ENCODE results near the gene WDHD1. TPM values are rescaled to one million over a fixed set of nuclear protein-coding genes. Genes with fewer than 3 reads are reported as not detected.
"Not testable (repeated sequence)": the region's sequence is repeated elsewhere in the genome, so short reads cannot be mapped to it uniquely, and the experiment has no call there.

The WDHD1 gene
- total RNA-seq, 1 donor from 2014 or later, result 1.3 TPM

DNA sequence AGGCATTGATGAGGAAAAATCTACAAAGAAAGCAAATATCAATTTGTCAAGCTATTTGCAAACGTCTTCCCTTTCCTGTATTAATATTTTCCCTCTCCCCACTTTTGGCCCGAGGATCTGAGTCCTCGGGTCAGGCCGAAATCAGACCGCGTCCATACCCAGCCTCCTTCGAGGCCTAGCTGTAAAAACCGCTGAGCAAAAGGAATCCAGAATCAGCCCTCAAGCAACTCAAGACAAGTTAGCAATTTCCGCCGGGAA is 24.2 kb upstream of the WDHD1 start:
- no peak for DNase-seq (ENCODE audit: low spot score)

DNA sequence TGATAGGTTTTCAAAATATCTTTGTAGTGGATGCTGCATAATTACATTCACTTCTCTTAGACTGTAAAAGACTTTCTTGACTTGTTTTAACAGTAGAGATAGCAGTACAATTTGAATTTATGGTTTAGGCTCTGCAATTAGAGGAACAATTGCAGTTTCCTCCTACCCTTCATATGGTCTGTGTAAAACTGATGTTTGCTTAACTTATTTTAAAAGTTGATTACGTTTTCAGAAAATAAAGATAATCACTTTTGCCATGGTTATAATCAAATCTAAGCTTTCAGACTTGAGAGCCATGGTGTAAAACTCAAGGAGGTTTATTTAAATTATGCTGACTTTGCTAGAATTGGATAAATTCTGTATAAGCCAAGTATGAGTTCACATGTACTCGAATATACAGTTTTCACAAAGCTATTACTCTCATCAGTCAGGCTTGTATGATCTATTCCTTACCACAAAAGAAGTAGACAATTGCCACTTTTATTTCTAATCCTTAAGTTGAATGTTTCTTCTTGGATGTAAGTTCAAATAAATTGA is 22.1 kb upstream of the WDHD1 start:
- ATAC-seq (no peak), DNase-seq (ENCODE audit: low spot score) (no peak)

More for the DNA sequence above, 24.2 kb upstream of the WDHD1 start:
- no peak for ATAC-seq

DNA sequence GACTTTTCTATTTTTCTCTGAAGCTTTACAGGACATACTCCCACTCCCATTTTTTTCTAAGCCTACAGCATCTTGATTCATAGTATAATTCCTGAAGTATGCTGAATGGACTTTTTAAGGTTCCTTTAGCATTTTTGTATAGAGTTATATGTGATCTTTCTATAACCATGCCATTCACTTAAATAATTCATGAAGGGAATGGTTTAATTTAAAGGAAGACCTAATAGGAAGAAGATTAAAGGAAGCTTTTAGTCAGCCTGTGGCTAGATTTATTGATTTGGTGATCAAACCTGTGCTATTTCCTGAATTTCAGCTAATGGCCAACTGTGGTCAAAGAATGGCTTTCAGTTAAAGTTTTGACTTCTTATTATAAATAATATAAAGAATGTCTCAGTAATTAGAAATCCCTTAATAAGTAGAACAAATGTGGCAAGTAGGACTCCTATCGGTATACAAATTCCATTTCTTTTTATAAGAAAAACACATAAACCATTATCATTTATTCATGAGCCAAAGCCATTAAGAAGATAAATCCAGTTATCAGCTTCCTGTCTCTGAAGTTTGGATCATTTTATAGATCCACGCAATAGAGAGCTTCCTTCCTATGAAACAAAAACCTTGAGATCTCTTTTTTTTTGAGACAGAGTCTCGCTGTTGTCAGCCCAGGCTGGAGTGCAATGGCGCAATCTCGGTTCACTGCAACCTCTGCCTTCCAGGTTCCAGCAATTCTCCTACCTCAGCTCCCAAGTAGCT is 20.6 kb upstream of the WDHD1 start:
- ATAC-seq (no peak), DNase-seq (ENCODE audit: low spot score) (no peak)

DNA sequence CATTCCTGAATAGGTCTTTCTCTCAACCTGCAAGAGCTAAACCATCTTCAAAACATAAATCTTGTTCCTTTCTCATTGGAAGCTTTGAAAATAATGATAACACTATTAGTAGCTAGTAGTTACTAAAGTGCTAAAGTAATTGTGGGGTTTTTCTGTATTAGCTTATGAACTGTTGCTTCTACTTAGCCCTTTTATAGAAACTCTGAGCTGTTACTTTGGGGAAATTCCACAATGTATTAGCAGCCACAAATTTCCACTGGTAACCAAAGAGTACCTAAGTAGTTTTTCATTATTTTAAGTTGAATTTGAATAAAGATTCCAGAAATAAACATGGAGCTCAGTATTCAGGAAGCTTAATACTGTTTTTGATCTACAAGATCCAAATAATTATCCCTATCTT is 18.2 kb upstream of the WDHD1 start:
- ATAC-seq, result no peak
- no peak for DNase-seq (ENCODE audit: low spot score)

DNA sequence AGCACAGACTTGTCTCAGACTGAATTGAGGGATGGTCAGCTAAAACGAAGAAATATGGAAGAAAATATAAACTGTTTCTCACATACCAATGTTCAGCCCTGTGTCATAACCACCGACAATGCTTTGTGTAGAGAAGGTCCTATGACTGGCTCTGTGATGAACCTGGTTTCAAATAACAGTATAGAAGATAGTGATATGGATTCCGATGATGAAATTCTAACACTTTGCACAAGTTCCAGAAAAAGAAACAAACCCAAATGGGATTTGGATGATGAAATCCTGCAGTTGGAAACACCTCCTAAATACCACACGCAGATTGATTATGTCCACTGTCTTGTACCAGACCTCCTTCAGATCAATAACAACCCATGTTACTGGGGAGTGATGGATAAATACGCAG is 16.6 kb upstream of the WDHD1 start:
- ATAC-seq (no peak), DNase-seq (ENCODE audit: low spot score) (no peak)

DNA sequence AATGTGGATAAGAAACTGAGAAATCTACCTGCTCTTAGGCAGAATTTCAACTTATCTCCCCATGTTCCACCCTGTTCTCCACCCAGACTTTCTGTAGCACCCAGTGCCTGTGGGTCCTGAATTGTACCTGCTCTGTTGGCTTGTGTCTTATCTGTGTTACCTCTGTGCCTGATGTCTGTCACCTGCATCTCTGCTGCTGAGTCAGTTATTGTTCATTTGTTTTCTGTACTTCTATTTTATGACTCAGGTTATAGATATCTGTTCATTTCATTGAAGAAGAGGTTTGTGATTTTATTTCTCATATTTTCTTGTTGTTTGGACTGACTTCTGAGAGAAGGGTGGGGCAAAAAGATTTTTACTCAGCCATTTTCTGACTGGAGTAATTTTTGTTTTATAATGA is 11.8 kb upstream of the WDHD1 start:
- no peak for DNase-seq (ENCODE audit: low spot score)

DNA sequence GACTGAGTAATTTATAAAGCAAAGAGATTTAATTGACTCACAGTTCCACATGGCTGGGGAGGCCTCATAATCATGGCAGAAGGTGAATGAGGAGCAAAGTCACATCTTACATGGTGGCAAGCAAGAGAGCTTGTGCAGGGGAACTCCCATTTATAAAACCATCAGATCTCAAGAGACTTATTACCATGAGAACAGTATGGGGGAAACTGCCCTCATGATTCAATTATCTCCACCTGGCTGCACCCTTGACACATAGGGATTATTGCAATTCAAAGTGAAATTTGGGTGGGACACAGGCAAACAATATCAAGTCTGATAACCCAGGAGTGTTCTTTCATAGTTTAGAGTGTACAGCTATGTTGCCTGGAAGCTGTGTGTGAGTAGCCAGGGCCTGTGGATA is 11.1 kb upstream of the WDHD1 start:
- ATAC-seq; DNase-seq (ENCODE audit: low spot score): not testable (repeated sequence)

More for the DNA sequence above, 11.8 kb upstream of the WDHD1 start:
- no peak for ATAC-seq

DNA sequence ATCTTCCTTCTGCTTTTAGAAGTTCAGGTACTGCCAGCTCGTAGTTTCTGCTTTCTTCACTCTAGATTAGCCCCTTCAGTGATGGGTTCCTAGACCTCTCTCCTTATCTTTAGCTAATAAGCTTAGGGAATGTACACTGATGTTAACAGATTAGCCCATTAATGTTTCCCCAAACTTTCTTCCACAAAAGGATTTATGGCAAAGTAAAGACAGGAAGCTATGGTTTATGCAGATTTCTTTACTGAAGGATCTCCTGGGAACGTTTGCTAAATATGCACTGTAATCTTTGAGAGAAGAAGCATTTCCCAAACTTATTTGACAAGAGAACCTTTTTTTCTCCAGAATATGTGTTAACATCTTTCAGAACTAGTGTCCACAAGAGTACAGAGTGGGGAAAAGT is 4.3 kb upstream of the WDHD1 start:
- ATAC-seq (no peak), DNase-seq (ENCODE audit: low spot score) (no peak)

DNA sequence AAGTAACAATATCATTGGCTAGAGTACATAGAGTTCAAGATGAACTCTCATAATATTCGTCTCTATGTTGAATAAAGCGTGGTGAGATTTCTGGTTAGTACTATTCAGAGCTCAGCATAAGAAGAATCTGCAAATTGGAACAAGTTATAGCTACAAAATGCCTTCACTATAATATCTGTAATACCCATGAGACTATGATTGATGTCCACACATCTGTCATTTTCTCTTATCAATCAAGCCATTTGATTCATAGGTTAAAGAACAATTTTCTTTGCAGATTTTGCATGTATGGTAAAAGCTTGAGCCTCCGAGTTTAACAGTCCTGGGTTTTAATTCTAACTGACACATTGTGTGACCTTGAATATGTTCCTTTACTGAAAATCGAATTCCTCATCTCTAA is 1.6 kb upstream of the WDHD1 start:
- DNase-seq (ENCODE audit: low spot score) (no peak), ATAC-seq (no peak)

DNA sequence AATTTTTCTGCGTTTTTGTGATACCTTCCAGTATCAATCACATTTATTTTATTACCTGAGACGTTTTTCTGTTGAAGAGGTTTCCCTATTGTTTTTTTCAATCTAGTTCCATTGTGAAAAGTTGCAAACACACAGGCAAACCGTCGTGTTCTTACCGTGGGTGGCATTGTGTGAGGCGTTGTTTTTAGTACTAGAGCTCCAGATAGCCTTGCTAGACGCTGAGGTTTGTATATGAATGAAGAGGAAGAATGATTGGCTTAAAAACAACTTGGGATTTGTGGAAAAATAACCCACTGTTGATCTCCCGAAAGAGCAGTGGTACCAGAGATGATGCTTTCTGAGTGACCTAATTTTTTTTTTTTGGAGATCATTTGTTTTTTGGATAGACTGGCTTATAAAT is 1.2 kb upstream of the WDHD1 start:
- DNase-seq (ENCODE audit: low spot score), result no peak
- ATAC-seq, result no peak

DNA sequence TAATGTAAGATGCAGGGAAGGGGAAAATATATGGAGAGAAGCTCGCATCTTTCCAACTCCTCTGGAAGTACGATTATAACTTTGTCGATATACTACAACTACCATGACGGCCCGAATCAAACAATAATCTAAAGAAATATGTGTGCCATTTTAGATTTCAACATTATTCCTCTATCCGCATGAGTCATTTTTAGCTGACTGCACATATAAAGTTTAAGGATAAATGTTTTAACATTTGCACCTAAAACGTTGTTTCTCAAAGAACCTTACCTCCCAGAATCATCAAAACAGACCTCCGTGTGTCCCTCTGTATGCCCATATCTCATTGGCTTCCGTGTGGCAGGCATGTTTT is 482 bp downstream of the WDHD1 start:
- DNase-seq (ENCODE audit: low spot score) (no peak), ATAC-seq (no peak)

DNA sequence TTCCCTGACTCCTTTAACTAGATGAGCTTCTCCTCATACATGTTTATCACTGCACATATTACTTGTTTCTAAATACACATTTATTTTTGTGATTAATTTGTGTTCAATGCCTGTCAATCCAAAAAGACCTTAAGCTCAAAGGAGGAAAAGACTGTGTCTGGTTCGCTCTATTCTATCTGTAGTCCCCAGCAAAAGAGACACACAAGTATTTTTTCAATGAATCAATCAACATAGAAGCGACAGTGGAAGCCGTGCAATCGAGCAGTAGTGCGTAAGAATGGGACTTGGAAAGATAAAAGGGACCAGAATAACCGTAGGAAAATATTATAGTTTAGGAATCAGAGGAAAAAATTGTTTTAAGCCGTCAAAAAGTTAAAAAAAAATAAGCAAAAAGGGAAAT is 951 bp downstream of the WDHD1 start:
- DNase-seq (ENCODE audit: low spot score) (no peak), ATAC-seq (no peak)

DNA sequence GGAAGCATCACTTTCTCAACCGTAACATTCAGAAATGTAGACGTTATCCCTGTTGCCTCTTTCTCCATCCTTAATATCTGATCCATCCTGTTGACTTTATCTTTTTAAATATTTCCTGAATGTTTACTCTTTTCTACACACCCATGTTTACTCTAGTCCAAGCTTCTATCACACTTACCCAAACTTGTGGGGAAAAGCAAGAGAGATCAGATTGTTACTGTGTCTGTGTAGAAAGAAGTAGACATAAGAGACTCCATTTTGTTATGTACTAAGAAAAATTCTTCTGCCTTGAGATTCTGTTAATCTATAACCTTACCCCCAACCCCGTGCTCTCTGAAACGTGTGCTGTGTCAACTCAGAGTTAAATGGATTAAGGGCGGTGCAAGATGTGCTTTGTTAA is 2.5 kb downstream of the WDHD1 start:
- not testable (repeated sequence) for DNase-seq (ENCODE audit: low spot score); ATAC-seq

DNA sequence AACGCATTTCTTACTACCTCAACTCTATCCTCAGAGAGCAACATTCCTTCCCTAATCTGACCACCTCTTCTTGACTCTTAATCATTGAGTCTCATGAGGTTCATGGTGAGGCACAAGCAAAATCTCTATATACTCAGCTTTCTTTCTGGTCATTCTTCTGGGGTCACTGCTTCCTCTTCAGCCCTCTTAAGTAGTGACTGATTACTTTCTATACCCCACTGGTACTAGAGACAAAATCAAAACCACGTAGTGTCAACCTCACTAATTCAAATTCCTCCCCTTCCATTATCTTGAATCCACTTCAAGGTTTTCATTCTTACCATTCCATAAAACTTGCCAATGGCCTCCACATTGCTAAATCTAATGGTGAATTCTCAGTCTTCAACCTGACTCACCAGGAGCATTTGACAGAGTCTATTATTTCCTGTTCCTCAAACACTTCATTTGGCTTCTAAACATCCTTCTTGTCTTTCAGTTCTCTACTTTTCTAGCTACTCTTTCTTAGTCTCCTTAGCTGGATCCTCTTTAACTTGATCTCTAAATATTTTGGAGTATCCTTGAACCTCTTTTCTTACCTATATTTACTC is 6.8 kb downstream of the WDHD1 start:
- ATAC-seq (no peak), DNase-seq (ENCODE audit: low spot score) (no peak)

DNA sequence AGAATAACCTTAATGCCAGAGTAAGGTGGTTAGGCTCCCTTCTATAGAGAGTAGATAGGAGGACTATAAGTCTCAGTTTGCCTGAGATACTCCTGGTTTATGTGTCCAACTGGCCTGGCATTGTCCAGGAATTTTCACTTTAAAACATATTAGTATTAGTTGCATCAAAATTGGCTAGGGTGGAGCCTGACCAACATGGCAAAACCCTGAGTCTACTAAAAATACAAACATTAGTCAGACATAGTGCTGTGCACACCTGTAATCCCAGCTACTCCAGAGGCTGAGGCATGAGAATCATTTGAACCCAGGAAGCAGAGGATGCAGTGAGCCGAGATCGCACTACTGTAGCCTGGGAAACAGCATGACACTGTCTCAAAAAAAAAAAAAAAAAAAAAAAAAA is 11.9 kb downstream of the WDHD1 start:
- ATAC-seq, result no peak

DNA sequence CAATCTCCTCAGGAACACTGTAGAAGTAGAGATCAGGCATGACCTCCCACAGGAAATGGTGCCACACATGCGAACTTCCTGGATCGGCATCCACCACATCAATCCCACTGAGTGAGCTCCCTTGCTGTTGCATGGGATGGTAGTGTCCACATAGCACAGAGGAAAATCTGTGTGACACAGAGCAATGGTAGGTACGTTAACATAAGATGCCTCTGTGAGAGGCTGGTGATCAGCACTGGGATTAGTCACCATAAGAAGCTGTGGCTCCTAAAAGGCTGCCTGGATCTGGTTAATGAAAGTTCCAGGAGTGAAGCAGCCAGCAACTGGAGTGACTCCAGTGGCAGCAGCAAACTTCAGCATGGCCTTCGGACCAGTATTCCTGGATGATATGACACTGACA is 21.8 kb downstream of the WDHD1 start:
- no peak for ATAC-seq
- DNase-seq (ENCODE audit: low spot score), result no peak

More for the DNA sequence above, 11.9 kb downstream of the WDHD1 start:
- no peak for DNase-seq (ENCODE audit: low spot score)

DNA sequence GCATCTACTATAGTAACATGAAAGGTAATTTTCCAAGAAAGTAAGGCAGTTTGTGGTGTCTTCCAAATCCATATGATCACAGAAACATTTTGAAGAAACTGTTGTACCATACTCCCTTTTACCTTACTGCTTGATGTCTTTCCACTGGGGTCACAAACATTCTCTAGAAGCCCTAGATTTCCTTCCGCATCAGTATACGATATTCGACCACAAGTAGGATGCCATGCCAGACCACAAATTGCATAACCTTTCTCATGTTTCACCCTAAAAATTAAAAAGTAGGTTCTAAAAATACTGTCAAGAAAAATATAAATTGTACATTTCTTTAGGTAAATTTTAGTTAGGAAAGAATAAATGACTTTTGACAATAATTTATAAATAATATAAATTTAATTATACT is 26.5 kb downstream of the WDHD1 start:
- DNase-seq (ENCODE audit: low spot score), result no peak
- no peak for ATAC-seq

DNA sequence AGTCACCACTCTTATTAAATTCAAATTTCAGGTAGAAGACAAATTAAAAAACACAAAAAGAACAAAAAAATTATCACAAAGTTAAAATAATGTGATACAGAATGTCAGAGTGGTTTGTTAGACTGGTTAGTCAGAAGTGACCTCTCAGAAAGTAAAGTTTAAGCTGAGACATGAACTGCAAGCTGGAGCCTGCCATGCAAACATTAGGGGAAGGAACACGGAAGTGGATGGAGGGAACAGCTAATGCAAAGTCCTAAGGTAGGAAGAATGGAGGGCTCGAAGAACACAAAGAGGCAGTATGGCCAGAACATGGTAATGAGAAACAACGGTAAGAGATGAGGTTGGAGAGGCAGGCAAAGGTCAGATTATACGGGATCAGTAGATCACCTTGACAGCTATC is 41.7 kb downstream of the WDHD1 start:
- no peak for ATAC-seq
- DNase-seq (ENCODE audit: low spot score), result no peak

DNA sequence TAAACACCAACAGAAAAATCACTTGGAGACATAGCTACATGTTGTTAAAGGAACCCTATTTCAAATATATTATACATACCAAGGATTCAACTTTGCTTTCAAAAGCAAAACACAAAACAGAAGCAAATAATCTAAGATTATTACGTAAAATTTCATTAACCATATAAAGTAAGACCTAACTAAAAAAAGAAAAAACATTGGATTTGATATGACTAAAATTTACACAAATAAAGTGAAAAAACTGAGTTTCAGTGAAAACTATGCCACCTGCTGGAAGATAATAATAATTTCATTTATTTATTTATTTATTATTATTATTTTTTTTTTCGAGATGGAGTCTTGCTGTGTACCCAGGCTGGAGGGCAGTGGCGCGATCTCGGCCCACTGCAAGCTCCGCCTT is 45.2 kb downstream of the WDHD1 start:
- no peak for DNase-seq (ENCODE audit: low spot score)
- no peak for ATAC-seq

DNA sequence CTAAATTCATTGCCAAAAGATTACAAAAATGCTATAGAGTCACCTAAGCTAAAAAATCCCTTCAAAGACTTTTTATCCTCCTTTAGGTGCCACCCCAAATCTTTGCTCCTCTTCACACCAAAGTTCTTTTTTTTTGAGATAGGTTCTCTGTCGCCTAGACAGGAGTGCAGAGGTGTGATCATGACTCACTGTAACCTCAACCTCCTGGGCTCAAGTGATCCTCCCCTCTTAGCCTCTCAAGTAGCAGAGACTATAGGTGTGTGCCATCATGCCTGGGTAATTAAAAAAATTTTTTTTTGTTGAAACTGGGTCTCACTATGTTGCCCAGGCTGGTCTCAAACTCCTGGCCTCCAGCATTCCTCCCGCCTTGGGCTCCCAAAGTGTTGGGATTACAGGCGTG is 47.9 kb downstream of the WDHD1 start:
- no peak for DNase-seq (ENCODE audit: low spot score)
- no peak for ATAC-seq

DNA sequence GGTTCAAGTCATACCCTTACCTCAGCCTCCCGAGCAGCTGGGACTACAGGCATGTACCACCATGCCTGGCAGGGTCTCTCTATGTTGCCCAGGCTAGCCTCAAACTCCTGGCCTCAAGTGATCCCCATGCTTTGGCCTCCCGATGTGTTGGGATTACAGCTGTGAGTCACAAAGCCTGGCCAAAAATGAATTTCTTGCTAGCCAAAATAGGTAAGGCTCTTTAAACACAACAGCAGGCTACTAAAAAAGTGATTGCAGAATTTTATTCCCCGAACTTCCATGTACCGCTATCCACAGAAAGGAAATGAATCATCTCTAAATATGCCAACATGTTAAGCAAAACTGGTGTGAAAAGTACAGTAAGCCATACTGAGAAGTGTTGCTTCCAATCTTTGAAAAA is 50.6 kb downstream of the WDHD1 start:
- no peak for DNase-seq (ENCODE audit: low spot score)
- no peak for ATAC-seq

DNA sequence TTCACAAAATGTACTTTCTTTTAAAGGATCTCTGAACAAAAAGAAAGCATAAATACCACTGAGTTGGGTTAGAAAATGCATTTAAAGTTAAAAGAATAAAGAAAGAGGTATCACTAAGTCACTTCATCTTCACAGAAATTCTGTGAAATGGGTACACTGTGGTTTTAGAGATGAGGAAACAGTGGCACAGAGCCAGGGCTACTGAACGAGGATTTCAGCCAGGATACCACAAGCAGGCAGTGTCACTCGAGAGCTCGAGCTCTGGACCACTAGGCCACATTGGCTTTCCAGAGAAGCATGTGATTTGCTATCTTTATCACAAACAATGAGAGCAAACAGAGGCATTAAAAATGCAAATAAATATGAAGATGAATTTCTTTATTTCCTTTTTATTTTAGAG is 51.0 kb downstream of the WDHD1 start:
- DNase-seq (ENCODE audit: low spot score) (no peak), ATAC-seq (no peak)

DNA sequence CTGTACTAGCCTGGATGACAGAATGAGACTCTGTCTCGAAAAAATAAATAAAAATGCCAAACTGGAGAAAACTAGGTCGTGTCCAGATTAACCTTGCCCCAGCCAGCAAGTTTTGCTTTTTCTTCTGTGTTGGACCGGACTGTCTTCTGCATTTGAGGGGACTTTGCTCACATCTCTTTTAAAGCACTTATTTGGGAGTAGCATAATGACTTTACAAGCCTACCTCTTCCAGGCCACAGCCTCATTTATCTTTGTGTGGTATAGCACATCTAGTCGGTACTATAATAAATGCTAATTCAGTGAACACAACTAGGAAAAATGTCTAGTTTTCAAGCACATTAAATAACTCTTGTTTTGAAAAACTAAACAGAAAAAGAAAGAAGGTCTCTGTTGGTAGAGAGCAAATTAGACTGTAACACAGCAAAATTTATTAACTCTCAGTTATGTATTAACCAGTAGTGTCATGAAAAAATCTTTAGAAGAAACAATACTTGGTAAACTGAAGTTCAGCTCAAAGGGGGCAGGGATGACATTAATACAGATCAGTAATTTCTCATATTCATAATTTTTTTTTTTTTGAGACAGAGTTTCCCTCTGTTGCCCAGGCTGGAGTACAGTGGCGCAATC is 52.0 kb downstream of the WDHD1 start:
- DNase-seq (ENCODE audit: low spot score) (no peak), ATAC-seq (peak; percentile 84)

Measured in left lobe of liver (tissue), 2 donors.